Spleen (tissue), 7 donors: ENCODE measurements around the gene UQCRQ.

Experiments used
- CTCF ChIP-seq, 11 experiments: fragments of 200-600 bp in 7 of 11; fragments of 450-650 bp in 4 of 11; sonication (generic) in 4 of 11; IDR thresholded peaks in 8 of 11; conservative IDR thresholded peaks in 3 of 11; 1 replicate in 7 of 11; 2 replicates in 4 of 11; pipeline versions ENCODE4 v1.4.0 to v1.8.0; 2016 to 2021; ENCODE audit warnings: antibody characterized with exemption in 11 of 11, inconsistent platforms in 4 of 11, mild to moderate bottlenecking in 1 of 11
- POLR2A ChIP-seq, 3 donors: fragments of 450-650 bp; IDR thresholded peaks; one replicate each; pipeline ENCODE4 v1.5.1; 2017; ENCODE audit warnings: antibody characterized with exemption in 3 of 3, mild to moderate bottlenecking in 1 of 3
- POLR2AphosphoS5 ChIP-seq, 3 donors: sonication (generic); formaldehyde crosslinking; IDR thresholded peaks; one replicate each; pipeline ENCODE4 v1.5.1; 2017; ENCODE audit warnings: antibody characterized with exemption in 3 of 3
- donor health status: DM: no; HTN: no; CAD: no; lungs with moderate emphysema.
- donor health status: DM: no; HTN: no; CAD: no.
- donor health status: DM: no; HTN: no; CAD: no.

GRCh38 chr5:132837868-132838267 lies 28.6 kb upstream of the UQCRQ start:
- no peak for TF ChIP-seq CTCF (IDR thresholded peaks at IDR 0.05 in 8 of 11, conservative IDR thresholded peaks at IDR 0.05 in 3 of 11)
- no peak for TF ChIP-seq POLR2A (IDR thresholded peaks at IDR 0.05)
- TF ChIP-seq POLR2AphosphoS5 (IDR thresholded peaks at IDR 0.05): no peak
